Endometrial microvascular endothelial cells (primary cell): Measurements from ENCODE around the gene REX1BD. TPM values are rescaled to one million over a fixed set of nuclear protein-coding genes. Genes with fewer than 3 reads are reported as not detected.

ENCODE experiments used
- in situ Hi-C: cut with HindIII; loops from 2 replicates; pipeline ENCODE4 v1.10.0; 2017; ENCODE audit warnings: low sequenced_read_pairs, low pct_unique_long_range_greater_than_20kb; ENCODE audit errors: inconsistent ontology term
- total RNA-seq: library from RNA; depleted of rRNA; stranded (reverse); fragments of >200 nt; gene quantifications from one replicate; pipeline ENCODE4 v1.2.3, GENCODE V29; 2015; ENCODE audit errors: inconsistent ontology term

Gene REX1BD
- total RNA-seq, 1 donor from 2014 or later: 65.9 TPM

DNA sequence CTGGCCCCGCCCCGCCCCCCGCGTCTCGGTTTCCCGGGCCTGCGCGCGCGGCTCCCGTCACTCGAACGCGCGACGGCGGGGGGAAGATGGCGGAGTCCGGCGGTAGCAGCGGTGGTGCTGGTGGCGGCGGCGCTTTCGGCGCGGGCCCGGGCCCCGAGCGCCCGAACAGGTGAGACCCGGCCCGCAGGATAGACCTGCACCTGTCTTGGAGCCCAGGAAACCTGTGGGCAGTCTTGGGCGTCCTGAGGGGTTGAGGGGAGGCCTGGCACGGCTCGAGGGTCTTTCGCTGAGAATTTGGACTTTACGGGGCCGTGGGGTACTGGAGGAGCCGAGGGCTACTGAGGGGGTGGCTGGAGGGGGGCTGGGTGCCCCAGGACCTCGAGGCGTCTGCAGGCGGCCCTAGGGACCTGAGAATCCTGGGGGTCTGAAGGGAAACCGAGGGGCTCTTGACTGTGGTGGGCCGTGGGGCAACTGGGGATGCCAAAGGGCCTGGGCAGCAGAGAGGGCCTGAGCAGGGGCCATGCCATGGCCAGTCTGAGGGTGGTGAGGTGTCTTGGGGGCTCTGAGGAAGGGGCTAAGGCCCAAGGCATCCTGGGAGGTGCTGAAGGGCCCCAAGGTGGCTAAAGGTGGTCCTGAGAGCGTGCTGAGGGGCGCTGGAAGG, 48.5 kb downstream of the REX1BD start, which contains the start of gene KLHL26:
Gene KLHL26, plus strand, starts transcription at position 60 of the 661 bp plus-strand sequence. Its CDS starts 27 bp downstream, at position 87.
- in situ Hi-C loops: no loop called here

DNA sequence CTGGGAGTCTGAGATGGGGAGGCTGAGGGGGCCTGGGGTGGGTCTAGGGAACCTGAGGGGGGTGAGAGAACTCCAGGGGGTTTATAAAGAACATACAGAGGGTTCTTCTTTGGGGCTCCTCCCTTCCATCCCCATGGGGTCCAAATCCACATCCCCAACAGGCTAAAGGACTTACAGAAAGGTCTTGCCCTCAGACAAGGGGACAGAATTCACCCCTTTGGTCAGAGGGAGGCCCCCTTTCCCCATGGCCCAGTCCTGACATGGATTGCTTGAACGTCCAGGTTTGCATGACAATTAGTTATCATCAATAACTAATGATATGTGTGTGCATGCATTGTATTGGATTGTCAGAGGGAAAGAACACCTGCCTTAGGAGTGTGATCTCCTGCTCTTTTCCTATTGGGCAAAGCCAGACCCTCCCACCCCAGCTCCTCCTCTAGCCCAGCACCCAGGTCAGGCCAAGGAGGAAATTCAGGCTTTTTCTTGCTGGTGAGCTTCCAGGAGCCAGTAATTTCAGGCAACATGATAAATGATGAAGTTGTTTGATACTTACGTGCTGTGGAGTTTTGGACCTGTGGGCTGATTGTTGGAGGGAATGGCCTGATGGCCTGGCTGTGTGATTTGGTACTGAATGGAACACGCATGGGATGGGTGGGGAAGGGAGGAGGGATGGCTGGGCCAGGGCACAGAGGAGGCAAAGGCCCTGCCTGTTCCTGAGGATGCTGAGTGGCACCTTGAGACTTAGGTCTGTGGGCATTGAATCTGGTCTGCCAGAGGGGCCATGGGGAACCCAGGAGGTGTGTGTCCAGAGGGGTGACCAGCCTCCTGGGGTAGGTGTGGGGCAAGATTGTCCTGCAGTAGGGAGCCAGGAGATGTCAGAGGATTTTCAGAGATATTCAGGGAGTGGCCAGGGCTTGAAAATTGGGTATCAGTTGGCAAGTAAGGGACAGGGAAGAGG, 49.4 kb downstream of the REX1BD start:
- in situ Hi-C loops: no loop called here

DNA sequence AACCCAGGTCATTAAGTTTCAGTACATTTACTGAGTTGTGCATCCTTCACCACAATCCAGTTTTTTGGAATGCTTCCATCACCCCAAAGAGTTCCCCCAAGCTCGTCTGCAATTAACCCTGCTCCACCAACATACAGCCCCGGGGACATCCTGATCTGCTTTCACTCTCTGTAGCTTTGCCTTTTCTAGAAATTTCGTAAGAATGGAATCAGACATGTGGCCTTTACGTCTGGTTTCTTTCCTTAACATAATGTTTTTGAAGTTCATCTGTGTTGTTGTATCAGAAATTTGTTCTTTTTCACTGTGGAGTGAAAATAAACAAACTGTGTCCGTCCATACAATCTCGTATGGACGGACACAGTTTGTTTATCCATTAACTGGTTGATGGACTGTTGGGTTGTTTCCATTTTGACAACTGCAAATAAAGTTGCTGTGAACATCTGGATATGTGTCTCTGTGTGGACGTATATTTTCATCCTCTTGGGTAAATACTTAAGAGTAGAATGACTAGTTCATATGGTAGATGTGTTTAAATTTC, 51.2 kb downstream of the REX1BD start:
- in situ Hi-C loops: no loop called here

Other genes with a start within 250 kb of the REX1BD start
- 5.8 TPM for gene PGPEP1, start 248.2 kb upstream of the REX1BD start, total RNA-seq
- gene GDF15, start 202.6 kb upstream of the REX1BD start, total RNA-seq: 305 TPM
- gene LRRC25, start 191.2 kb upstream of the REX1BD start, total RNA-seq: not detected
- gene SSBP4, start 169.4 kb upstream of the REX1BD start, total RNA-seq: 174 TPM
- gene ISYNA1, start 150.7 kb upstream of the REX1BD start, total RNA-seq: 22.4 TPM
- gene ELL, start 66.7 kb upstream of the REX1BD start, total RNA-seq: 18.6 TPM
- gene FKBP8, start 45.2 kb upstream of the REX1BD start, total RNA-seq: 223 TPM
- gene KXD1, start 30.9 kb upstream of the REX1BD start, total RNA-seq: 194 TPM
- gene UBA52, start 16.9 kb upstream of the REX1BD start, total RNA-seq: 931 TPM
- gene CRLF1, start 18.0 kb downstream of the REX1BD start, total RNA-seq: 0.84 TPM
- not detected for gene TMEM59L, start 24.1 kb downstream of the REX1BD start, total RNA-seq
- gene KLHL26, start 48.2 kb downstream of the REX1BD start, total RNA-seq: 1.5 TPM
- gene CRTC1, start 94.9 kb downstream of the REX1BD start, total RNA-seq: 2.3 TPM
- gene COMP, start 202.5 kb downstream of the REX1BD start, total RNA-seq: not detected
- 51.3 TPM for gene UPF1, start 243.2 kb downstream of the REX1BD start, total RNA-seq